HG03442 (cell line): ENCODE results near the gene SCARB1.
A peak's percentile ranks its signal among the peaks of the same experiment; 100 is the strongest.

Experiments
- ATAC-seq: cut with Tn5 transposase; IDR thresholded peaks from one replicate; pipeline ENCODE4 v1.9.1; 2021; ENCODE audit warnings: mild to moderate bottlenecking, moderate library complexity; ENCODE audit not compliant: unreplicated experiment

SCARB1 gene

DNA sequence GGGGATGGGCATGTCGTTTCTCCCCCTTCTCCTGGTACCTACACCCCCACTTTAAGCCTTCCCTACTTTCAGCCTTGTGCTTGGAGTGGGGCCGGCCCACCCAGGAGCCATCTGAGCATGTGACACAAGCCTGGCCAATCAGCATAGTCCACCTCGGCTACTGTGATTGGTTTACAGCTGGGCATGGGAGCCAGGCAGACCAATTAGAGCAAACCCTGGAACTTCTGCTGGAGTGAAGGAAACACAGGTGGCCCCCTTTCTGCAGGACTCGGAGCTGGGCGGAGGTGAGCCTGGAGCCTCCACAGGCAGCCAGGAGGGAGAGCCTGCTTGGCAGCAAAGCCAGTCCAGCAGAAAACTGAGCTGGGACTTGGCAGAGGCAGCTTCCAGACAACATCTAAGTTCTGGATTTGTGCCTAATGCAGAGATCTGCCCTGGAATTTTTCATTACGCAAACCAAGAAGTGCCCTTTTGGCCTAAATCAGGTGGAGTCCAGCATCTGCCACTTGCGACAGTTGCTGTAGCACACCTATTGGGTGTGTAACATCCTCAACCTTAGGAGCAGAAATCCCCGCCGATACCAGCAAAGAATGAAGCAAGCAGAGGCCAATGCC lies 59.5 kb downstream of the SCARB1 start:
- no peak for ATAC-seq

- no peak for ATAC-seq
Observed at GRCh38 chr12:124802361-124802760, 61.3 kb downstream of the SCARB1 start.

DNA sequence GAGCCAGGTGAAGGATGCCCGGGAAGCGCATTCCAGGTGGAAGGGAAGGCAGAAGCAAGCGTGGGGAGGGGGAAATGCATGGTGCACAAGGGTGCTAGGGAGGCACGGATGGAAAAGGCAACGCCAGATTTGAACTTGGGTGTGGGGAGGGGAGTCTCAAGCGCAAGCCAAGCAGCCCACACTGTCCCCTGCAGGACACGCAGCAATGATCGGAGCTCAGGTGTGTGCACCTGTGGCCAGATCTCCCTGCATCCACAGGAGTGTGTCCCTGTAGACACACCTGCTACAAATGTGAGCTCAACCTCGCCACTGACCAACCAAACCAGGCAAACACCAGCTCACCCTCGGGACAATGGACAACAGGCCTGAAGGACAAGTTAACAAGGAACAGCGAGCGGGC lies 63.2 kb downstream of the SCARB1 start:
- ATAC-seq = no peak

GRCh38 chr12:124797321-124797720 lies 66.3 kb downstream of the SCARB1 start:
- no peak for ATAC-seq

GRCh38 chr12:124796303-124796960 lies 67.2 kb downstream of the SCARB1 start:
- no peak for ATAC-seq

GRCh38 chr12:124795081-124795948 lies 68.3 kb downstream of the SCARB1 start:
- peak; percentile 79 for ATAC-seq

- ATAC-seq = no peak
Observed at GRCh38 chr12:124792961-124793441, 70.7 kb downstream of the SCARB1 start.

DNA sequence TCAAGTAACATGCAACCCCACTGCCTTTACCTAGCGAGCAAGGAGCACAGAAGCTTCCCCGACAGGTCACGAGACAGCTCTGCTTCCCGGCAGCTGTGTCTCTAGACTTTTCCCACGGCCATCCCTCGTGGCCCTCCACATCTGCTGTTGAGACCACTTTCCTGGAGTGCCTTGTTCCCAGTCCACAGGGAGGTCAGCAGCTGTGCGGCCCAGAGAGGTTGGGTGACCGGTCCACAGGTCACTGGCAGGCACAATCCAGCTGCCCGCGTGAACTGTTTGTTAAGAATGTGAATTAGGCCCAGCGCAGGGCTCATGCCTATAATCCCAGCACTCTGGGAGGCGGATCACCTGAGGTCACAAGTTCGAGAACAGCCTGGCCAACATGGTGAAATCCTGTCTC lies 71.5 kb downstream of the SCARB1 start:
- ATAC-seq = no peak

DNA sequence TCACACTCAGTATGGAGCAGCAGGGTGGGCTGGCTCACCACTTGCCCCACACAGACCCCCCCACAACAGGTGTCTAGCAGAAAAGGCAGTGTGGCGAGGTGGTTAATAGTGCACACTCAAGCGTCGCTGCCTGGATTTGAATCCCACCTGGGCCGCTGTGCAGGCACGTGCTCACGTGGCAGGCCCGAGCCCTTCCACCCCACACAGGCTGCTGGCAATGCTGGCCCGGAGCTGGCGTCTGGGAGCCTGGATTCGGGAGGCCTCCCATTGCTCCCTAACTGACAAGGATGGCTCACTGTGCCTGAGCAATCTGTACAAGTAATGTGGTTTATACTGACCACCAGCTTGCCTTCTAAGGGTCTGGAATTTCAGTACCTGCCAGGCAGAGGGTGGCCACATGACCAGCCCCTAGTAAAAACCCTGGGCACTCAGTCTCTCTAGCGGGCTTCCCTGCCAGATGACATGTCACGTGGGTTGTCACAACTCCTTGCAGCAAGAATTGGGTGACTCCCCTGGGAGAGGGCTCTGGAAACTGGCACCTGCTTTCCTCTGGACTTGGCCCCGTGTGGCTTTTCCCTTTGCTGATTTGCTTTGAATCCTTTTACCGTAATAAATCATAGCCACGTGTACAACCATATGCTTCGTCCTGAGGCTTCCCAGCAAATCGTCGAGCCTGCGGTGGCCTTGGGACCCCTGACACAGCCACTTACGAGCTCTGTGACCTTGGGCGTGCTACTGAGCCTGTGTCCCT lies 72.8 kb downstream of the SCARB1 start:
- ATAC-seq = no peak

- ATAC-seq = no peak
Observed at GRCh38 chr12:124788936-124789555, 74.6 kb downstream of the SCARB1 start.

DNA sequence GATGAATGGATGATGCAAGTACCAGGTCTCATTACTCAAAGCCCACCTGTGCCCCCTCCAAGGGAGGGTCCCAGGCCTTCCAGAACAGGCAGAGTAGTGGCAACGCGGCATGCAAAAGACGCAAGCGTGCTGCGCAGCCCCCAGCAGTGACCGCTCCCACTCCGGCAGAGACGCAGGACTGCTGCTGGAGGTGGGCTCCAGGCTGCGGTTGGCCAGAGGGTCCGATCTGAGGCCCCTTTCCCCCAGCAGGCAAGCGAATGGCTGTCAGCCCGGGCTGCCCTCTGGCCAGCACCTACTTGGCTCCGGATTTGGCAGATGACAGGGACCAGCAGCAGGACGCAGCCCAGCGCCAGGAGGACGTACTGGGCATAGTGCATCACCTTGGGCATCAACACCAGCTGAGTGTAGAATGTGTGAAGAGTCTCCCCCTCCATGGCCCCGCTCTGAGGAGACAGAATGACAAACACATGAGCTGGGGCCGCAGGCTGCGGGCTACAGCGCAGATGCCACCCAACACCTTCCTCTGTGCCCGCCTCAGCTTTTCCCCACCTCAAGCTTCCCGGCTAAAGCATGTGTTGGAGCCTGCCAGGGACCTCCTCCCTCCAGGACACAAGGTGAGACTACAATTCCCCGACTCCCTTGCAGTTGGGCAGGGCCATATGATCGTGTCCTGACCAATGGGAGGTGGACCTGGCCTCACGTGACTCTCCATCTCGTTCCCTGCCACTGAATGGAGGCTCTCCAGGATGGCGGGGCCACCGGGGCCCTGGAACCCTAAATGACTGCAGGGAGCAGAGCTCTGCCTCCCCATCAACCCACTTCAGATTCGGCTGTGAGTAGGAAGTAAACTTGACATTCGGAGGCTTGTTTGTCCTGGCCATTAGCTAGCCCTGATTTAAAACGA lies 77.4 kb downstream of the SCARB1 start:
- ATAC-seq = no peak

- ATAC-seq = no peak
Observed at GRCh38 chr12:124784871-124785572, 78.6 kb downstream of the SCARB1 start.

DNA sequence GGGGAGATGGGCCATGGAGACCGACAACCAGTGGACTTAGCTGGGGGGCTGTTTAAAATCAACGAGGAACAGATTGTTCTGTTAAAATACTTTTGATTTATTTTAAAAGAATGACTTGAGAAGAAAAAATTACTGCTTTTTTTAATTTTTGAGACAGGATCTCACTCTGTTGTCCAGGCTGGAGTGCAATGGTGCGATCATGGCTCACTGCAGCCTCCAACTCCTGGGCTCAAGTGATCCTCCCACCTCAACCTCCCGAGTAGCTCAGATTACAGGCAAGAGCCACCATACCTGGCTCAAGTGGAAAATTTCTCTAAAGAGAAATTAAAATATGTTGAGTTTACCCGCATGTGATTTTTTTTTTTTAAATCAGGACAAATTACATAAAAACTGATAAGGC lies 80.6 kb downstream of the SCARB1 start:
- no peak for ATAC-seq

DNA sequence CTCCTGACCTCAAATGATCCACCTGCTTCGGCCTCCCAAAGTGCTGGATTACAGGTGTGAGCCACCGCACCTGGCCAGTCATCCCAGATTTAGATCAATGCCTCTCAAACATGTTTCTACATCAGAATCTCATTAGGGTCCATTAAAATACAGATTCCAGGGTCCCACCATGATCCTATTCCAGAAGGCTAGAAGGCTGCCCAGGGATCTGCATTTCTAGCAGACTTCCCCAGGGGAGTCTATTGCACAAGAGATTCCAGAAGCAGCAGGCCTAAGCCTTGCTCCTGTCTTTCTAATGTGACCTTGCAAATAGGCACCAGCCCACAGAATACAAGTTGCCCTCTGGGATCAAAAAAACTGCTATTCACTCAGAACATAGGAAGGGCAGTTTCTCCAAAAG lies 81.5 kb downstream of the SCARB1 start:
- no peak for ATAC-seq

- no peak for ATAC-seq
Observed at GRCh38 chr12:124780752-124781685, 82.6 kb downstream of the SCARB1 start.

DNA sequence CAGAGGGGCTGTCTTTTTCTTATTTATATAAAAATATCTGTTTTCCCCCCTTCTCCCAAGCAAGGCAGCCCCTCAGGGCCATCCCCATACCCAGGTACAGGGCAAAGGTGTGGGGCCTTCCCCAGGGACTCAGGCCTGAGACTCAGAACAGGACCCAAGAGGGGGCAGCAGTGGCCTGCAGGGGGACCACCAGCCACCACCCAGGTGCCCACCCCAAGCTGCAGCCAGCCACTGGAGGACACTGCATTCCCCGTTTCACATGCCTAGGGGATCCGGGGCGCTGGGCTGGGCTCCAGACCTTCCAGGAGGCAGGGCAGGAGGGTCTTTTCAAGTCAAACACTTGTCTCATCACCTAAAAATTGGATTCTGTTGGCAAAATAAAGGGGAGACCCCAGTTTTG lies 83.3 kb downstream of the SCARB1 start:
- no peak for ATAC-seq

DNA sequence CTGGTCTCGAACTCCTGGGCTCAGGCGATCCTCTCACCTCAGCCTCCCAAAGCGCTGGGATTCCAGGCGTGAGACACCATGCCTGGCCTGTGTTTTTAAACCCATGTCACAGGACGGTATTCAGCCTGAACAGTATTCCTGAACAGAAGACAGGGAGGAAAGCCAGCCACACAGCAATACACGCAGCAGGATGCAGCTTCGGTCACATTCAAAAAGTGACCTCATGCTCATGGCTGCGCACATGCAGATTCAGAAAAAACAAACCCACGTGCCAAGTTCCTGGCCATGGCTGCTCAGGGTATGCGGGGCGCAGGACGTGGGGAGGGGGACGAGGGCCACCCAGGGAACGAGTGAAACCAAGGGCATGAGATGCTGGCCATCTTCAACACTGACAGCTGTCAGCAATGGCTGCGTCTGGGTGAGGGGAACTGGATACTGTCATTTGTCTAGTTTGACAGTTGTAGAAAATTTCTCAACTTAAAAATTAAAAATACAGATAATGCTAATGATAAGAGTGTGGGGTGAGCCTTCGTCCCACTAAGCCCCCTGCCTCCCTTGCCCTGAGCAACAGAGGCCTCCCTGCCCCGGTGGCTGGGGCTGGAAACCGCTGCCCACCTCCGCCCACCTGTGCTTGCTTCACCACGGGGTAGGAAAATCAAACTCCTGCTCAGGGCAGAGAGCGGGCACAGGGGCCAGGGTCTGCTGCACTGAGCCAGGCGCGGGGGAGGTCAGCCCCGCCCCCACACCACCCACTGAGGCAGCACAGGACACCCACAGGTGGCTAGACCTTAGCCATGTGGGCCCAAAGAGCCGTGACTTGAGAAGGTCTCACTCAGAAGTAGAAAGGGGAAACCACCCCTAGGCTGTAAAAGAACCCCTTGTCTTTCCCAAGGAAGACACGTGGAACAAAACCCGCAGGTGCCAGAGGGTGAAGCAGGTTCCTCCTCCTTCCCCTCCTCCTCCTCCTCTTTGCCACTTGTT lies 84.2 kb downstream of the SCARB1 start:
- ATAC-seq = peak; percentile 48
